Testis (tissue), 3 donors: ENCODE measurements around the gene MAD2L2. TPM values are rescaled to one million over a fixed set of nuclear protein-coding genes. Genes with fewer than 3 reads are reported as not detected.

Experiments used
- DNase-seq: peaks from one replicate; pipeline ENCODE4 v3.0.0-alpha.2; 2019
- H3K27ac ChIP-seq, 2 donors: fragments of 200-600 bp; sonication (generic); one replicate each; pipeline ENCODE4 v1.5.1; 2019
- H3K27me3 ChIP-seq: fragments of 200-600 bp; sonication (generic); one replicate; pipeline ENCODE4 v1.5.1; 2019
- H3K36me3 ChIP-seq: fragments of 200-600 bp; sonication (generic); one replicate; pipeline ENCODE4 v1.5.1; 2017; ENCODE audit warnings: low read depth; ENCODE audit errors: missing control alignments
- H3K4me1 ChIP-seq: fragments of 200-600 bp; sonication (generic); one replicate; pipeline ENCODE4 v1.5.1; 2019
- H3K4me3 ChIP-seq, 2 donors: fragments of 200-600 bp; sonication (generic); one replicate each; pipeline ENCODE4 v1.5.1; 2017 to 2019
- H3K9me3 ChIP-seq: fragments of 200-600 bp; sonication (generic); one replicate; pipeline ENCODE4 v1.5.1; 2017
- POLR2A ChIP-seq: fragments of 450-650 bp; IDR thresholded peaks from one replicate; pipeline ENCODE4 v1.6.1; 2017; ENCODE audit warnings: antibody characterized with exemption, mild to moderate bottlenecking, moderate library complexity
- WGBS, 2 donors: methylation state at CpG; one replicate each; pipeline ENCODE4 v1.1.5; 2018; 5-methylcytosine and 5-hydroxymethylcytosine counted together
- intact Hi-C: fragments of 100-400 bp; cut with DNase I; formaldehyde crosslinking; loops from one replicate; pipeline ENCODE4 v1.15.1; 2023; ENCODE audit warnings: low total_unique reads
- polyA plus RNA-seq: library from polyadenylated mRNA; stranded (reverse); fragments of 350-450 nt; fragmentation: Illumina TruSeq; extraction: RNeasy Lipid Tissue Mini Kit (QIAGEN cat#74804); gene quantifications from one replicate; pipeline ENCODE4 v1.2.3, GENCODE V29; 2014; ENCODE audit warnings: low read depth, low replicate concordance; ENCODE audit not compliant: insufficient read depth
- total RNA-seq, 2 donors: library from RNA; depleted of rRNA; stranded (reverse); fragments of >200 nt; gene quantifications; one replicate each; pipeline ENCODE4 v1.2.3, GENCODE V29; 2016
- TF ChIP-seq, protein P1 (sequence below), 3 experiments: fragments of 450-650 bp in 2 of 3; fragments of 200-600 bp in 1 of 3; sonication (generic) in 1 of 3; IDR thresholded peaks; one replicate each; pipeline ENCODE4 v1.5.1; 2016 to 2019; ENCODE audit warnings: antibody characterized with exemption in 3 of 3, mild to moderate bottlenecking in 2 of 3, moderate library complexity in 1 of 3

The MAD2L2 gene
- total and polyA plus RNA-seq, 3 donors from 2014 or later: 77.0 to 116 (median 115) TPM

DNA sequence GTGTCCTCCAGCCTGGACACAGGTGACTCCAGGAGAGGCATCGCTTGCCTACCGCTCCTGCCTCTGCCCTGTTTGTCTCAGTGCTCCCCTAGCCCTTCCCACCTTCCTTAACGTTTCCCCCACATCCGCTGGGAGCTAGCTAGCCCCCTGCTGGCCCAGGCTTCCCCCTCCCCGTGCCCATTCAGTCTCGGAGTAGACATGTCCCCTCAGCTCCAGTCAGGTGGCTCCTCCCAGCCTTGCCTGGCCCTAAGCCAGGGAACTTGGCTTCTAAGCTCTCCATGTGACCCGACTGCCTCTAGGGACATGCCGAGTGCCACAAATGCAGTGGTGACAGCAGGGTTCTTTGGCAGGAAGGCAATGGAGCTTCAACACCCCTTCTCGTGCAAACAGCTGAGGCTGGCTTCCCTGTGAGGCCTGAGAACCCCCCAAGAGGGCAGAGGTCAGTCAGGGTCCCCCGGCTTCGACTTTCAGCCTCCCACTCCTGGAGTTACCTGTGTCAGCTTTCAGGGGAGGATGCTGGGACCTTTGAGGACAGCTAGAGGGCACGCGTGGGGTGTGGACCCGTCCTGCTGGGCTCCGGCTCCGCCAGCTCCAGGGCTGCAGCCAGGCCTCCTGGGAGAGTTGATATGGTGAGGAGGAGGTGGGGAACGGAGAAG lies 26.8 kb upstream of the MAD2L2 start:
- TF ChIP-seq POLR2A: no peak
- TF ChIP-seq, protein P1, sequence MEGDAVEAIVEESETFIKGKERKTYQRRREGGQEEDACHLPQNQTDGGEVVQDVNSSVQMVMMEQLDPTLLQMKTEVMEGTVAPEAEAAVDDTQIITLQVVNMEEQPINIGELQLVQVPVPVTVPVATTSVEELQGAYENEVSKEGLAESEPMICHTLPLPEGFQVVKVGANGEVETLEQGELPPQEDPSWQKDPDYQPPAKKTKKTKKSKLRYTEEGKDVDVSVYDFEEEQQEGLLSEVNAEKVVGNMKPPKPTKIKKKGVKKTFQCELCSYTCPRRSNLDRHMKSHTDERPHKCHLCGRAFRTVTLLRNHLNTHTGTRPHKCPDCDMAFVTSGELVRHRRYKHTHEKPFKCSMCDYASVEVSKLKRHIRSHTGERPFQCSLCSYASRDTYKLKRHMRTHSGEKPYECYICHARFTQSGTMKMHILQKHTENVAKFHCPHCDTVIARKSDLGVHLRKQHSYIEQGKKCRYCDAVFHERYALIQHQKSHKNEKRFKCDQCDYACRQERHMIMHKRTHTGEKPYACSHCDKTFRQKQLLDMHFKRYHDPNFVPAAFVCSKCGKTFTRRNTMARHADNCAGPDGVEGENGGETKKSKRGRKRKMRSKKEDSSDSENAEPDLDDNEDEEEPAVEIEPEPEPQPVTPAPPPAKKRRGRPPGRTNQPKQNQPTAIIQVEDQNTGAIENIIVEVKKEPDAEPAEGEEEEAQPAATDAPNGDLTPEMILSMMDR (IDR thresholded peaks at IDR 0.05): no peak
- Histone ChIP-seq H3K27me3 (no peaks in the 10 kb centered on the region), H3K27ac (no peak overlapping the region), H3K4me3 (no peak overlapping the region), H3K36me3 (no peaks in the 10 kb centered on the region), H3K9me3 (no peaks in the 10 kb centered on the region), H3K4me1 (peaks cover 6% of the 10 kb centered on the region)
- WGBS, 2 donors: 59 to 66% methylated on average over 10 to 17 of the region's 17 CpGs
- intact Hi-C loops: no loop called here
- DNase-seq: peak; percentile 82

- 94 to 100% methylated on average over 1 to 14 of the region's 14 CpGs for WGBS, 2 donors
- H3K27me3 ChIP-seq: no peaks in the 10 kb centered on the region
- no peak for TF ChIP-seq POLR2A
- TF ChIP-seq, protein P1 (IDR thresholded peaks at IDR 0.05): no peak
Observed at GRCh38 chr1:11706292-11706691, 25.3 kb upstream of the MAD2L2 start.

GRCh38 chr1:11705596-11705995 lies 24.6 kb upstream of the MAD2L2 start:
- Histone ChIP-seq H3K4me3 (no peak overlapping the region), H3K4me1 (peaks cover 10% of the 10 kb centered on the region), H3K9me3 (no peaks in the 10 kb centered on the region), H3K27ac (no peak overlapping the region), H3K36me3 (no peaks in the 10 kb centered on the region), H3K27me3 (no peaks in the 10 kb centered on the region)
- no peak for DNase-seq
- no peak for TF ChIP-seq POLR2A
- TF ChIP-seq, protein P1 (IDR thresholded peaks at IDR 0.05): no peak
- intact Hi-C loops: no loop called here
- 84 to 87% methylated on average over 9 of the region's 9 CpGs for WGBS, 2 donors

More at GRCh38 chr1:11706292-11706691, 25.3 kb upstream of the MAD2L2 start:
- Histone ChIP-seq H3K4me1 (peaks cover 6% of the 10 kb centered on the region), H3K9me3 (no peaks in the 10 kb centered on the region), H3K27ac (no peak overlapping the region), H3K36me3 (no peaks in the 10 kb centered on the region), H3K4me3 (no peak overlapping the region)
- no peak for DNase-seq
- intact Hi-C loops: no loop called here

- Histone ChIP-seq H3K36me3 (no peaks in the 10 kb centered on the region), H3K27me3 (no peaks in the 10 kb centered on the region), H3K9me3 (no peaks in the 10 kb centered on the region), H3K4me3 (no peak overlapping the region), H3K4me1 (peaks cover 10% of the 10 kb centered on the region), H3K27ac (no peak overlapping the region)
- TF ChIP-seq, protein P1 (IDR thresholded peaks at IDR 0.05): no peak
- no peak for TF ChIP-seq POLR2A
- intact Hi-C loops: no loop called here
- DNase-seq: no peak
- WGBS, 2 donors: 69 to 73% methylated on average over 13 to 22 of the region's 22 CpGs
Observed at GRCh38 chr1:11704691-11705475, 23.9 kb upstream of the MAD2L2 start.
